ES-I3 (cell line): ENCODE data around the gene PHYKPL.
"Not testable (repeated sequence)": the region's sequence is repeated elsewhere in the genome, so short reads cannot be mapped to it uniquely, and the experiment has no call there.

Experiments used
- H3K36me3 ChIP-seq: 2 replicates; pipeline ENCODE4 v1.6.1; 2013; ENCODE audit warnings: mild to moderate bottlenecking, low read length, control low read depth, moderate library complexity; ENCODE audit not compliant: insufficient read depth
- H3K4me1 ChIP-seq: 2 replicates; pipeline ENCODE4 v1.6.1; 2013; ENCODE audit warnings: mild to moderate bottlenecking, control low read depth, low read length; ENCODE audit not compliant: insufficient read depth
- H3K9ac ChIP-seq: 2 replicates; pipeline ENCODE4 v1.6.1; 2013; ENCODE audit warnings: low read depth, mild to moderate bottlenecking, low read length, moderate library complexity
- H3K9me3 ChIP-seq: 2 replicates; pipeline ENCODE4 v1.6.1; 2013; ENCODE audit warnings: mild to moderate bottlenecking, low read length, moderate library complexity; ENCODE audit not compliant: control insufficient read depth, insufficient read depth

PHYKPL gene

GRCh38 chr5:178271726-178272479 lies 39.3 kb upstream of the PHYKPL start:
- no peaks in the 10 kb centered on the region for H3K36me3 ChIP-seq
- H3K9me3 ChIP-seq, result no peaks in the 10 kb centered on the region
- H3K9ac ChIP-seq, result no peak overlapping the region
- no peaks in the 10 kb centered on the region for H3K4me1 ChIP-seq

DNA sequence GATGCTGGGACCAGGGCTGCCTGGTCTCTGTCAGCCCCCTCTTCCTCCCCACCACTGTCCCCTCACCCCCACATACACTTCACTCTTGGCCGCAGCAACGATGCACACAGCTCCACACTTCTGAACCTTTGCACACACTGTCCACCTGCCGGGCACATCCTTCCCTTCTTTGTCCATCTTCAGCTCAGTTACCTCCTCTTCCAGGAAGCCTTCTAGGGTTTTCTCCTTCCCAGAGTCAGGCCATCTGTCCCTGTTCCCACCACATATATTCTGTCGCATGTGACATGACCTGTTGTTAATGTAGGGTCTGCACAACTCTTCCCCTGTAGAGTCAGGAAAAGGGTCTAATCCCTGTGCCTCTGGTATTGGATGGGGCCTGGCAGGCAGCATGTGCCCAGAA lies 38.6 kb upstream of the PHYKPL start:
- H3K36me3 ChIP-seq, result no peaks in the 10 kb centered on the region
- H3K9ac ChIP-seq, result no peak overlapping the region
- no peaks in the 10 kb centered on the region for H3K9me3 ChIP-seq
- H3K4me1 ChIP-seq, result no peaks in the 10 kb centered on the region

DNA sequence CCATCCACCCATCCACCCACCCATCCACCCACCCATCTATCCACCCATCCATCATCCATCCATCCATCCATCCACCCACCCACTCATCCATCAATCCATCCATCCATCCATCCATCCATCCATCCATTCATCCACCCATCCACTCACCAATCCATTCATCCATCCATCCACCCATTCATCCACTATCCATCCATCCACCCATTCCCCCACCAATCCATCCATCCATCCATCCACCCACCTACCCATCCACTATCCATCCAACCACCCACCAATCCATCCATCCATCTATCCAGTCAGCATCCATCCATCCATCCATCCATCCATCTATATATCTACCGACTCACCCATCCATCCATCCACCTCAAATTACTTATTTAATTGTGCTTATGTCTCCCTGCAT lies 36.9 kb upstream of the PHYKPL start:
- no peaks in the 10 kb centered on the region for H3K9me3 ChIP-seq
- no peak overlapping the region for H3K9ac ChIP-seq
- H3K4me1 ChIP-seq, result no peaks in the 10 kb centered on the region
- H3K36me3 ChIP-seq, result no peaks in the 10 kb centered on the region

- no peaks in the 10 kb centered on the region for H3K9me3 ChIP-seq
- no peaks in the 10 kb centered on the region for H3K36me3 ChIP-seq
- H3K9ac ChIP-seq, result no peak overlapping the region
- no peaks in the 10 kb centered on the region for H3K4me1 ChIP-seq
Observed at GRCh38 chr5:178267876-178268275, 35.3 kb upstream of the PHYKPL start.

DNA sequence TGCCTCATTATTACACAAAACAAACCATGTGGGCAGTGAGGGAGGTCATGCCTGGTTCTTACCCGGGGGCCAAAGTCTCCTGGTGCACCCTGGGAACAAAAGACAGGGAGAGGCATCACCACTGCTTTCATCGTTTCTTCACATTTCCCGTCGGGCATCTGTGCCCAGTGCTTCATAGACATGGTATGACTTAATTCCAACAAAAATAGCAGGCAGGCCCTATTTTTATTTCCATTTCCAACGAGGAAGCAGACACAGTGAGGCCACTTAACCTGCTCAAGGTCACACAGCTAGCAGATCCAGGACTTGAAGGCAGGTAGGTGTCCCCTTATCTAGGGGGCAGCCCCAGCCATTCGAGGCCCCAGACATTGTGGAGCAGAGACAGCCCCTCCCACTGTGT lies 34.6 kb upstream of the PHYKPL start:
- no peaks in the 10 kb centered on the region for H3K36me3 ChIP-seq
- no peaks in the 10 kb centered on the region for H3K9me3 ChIP-seq
- H3K4me1 ChIP-seq, result no peaks in the 10 kb centered on the region
- no peak overlapping the region for H3K9ac ChIP-seq

- no peaks in the 10 kb centered on the region for H3K36me3 ChIP-seq
- H3K4me1 ChIP-seq, result no peaks in the 10 kb centered on the region
- no peaks in the 10 kb centered on the region for H3K9me3 ChIP-seq
- no peak overlapping the region for H3K9ac ChIP-seq
Observed at GRCh38 chr5:178266581-178266980, 34.0 kb upstream of the PHYKPL start.

- Histone ChIP-seq H3K9ac (no peak overlapping the region), H3K4me1 (no peaks in the 10 kb centered on the region), H3K9me3 (no peaks in the 10 kb centered on the region), H3K36me3 (no peaks in the 10 kb centered on the region)
Observed at GRCh38 chr5:178265746-178266145, 33.1 kb upstream of the PHYKPL start.

DNA sequence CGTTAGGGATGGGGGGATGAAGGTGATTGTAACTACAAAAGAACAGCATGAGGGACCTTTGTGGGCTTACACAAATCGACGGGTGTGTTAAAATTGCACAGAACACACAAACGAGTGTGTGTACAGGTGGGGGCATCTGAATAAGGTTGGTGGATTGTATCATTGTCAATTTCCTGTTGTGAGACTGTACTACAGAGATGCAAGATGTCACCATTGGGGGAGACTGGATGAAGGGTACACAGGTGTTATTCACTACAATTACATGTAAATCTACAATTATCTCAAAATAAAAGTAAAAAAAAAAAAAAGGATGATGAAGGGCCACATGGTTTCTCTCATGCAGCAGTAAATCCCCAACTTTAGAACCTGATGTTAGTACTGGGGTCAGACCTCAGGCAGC lies 31.4 kb upstream of the PHYKPL start:
- no peaks in the 10 kb centered on the region; the same call in 1 of the 2 replicates for H3K36me3 ChIP-seq
- no peaks in the 10 kb centered on the region for H3K9me3 ChIP-seq
- H3K9ac ChIP-seq, result no peak overlapping the region
- no peaks in the 10 kb centered on the region for H3K4me1 ChIP-seq

- H3K4me1 ChIP-seq, result no peaks in the 10 kb centered on the region
- H3K9me3 ChIP-seq, result no peaks in the 10 kb centered on the region
- H3K9ac ChIP-seq, result no peak overlapping the region
- no peaks in the 10 kb centered on the region; the same call in 1 of the 2 replicates for H3K36me3 ChIP-seq
Observed at GRCh38 chr5:178261666-178262600, 29.3 kb upstream of the PHYKPL start.

GRCh38 chr5:178259623-178260536 lies 27.3 kb upstream of the PHYKPL start:
- no peaks in the 10 kb centered on the region for H3K9me3 ChIP-seq
- no peaks in the 10 kb centered on the region for H3K4me1 ChIP-seq
- no peaks in the 10 kb centered on the region; the same call in 1 of the 2 replicates for H3K36me3 ChIP-seq
- no peak overlapping the region for H3K9ac ChIP-seq

GRCh38 chr5:178257650-178258049 lies 25.0 kb upstream of the PHYKPL start:
- H3K4me1 ChIP-seq, result no peaks in the 10 kb centered on the region
- H3K36me3 ChIP-seq, result no peaks in the 10 kb centered on the region; the same call in 1 of the 2 replicates
- no peak overlapping the region for H3K9ac ChIP-seq
- no peaks in the 10 kb centered on the region for H3K9me3 ChIP-seq

- Histone ChIP-seq H3K9ac (no peak overlapping the region), H3K36me3 (no peaks in the 10 kb centered on the region; the same call in 1 of the 2 replicates), H3K4me1 (no peaks in the 10 kb centered on the region), H3K9me3 (no peaks in the 10 kb centered on the region)
Observed at GRCh38 chr5:178256746-178257145, 24.1 kb upstream of the PHYKPL start.

GRCh38 chr5:178253632-178254031 lies 21.0 kb upstream of the PHYKPL start:
- H3K4me1 ChIP-seq, H3K9me3 ChIP-seq, H3K36me3 ChIP-seq, H3K9ac ChIP-seq: not testable (repeated sequence)

- H3K4me1 ChIP-seq, result no peaks in the 10 kb centered on the region
- H3K9me3 ChIP-seq, result no peaks in the 10 kb centered on the region
- no peaks in the 10 kb centered on the region for H3K36me3 ChIP-seq
- no peak overlapping the region for H3K9ac ChIP-seq
Observed at GRCh38 chr5:178252258-178252657, 19.7 kb upstream of the PHYKPL start.
